ENCODE data around the gene B9D1. TPM values are rescaled to one million over a fixed set of nuclear protein-coding genes. Genes with fewer than 3 reads are reported as not detected.

The B9D1 gene
- total RNA-seq, 1 donor from 2014 or later: 19.0 TPM

GRCh38 chr17:19372866-19373504 is 10.5 kb upstream of the B9D1 start:
- H3K27me3 ChIP-seq (ENCODE audit: control insufficient read depth, insufficient read depth, low read length): no peaks in the 10 kb centered on the region
- H3K36me3 ChIP-seq (ENCODE audit: control insufficient read depth, insufficient read depth, low read length): no peaks in the 10 kb centered on the region
- H3K4me3 ChIP-seq (ENCODE audit: low read depth, low read length): no peak overlapping the region
- TF ChIP-seq, protein P1, sequence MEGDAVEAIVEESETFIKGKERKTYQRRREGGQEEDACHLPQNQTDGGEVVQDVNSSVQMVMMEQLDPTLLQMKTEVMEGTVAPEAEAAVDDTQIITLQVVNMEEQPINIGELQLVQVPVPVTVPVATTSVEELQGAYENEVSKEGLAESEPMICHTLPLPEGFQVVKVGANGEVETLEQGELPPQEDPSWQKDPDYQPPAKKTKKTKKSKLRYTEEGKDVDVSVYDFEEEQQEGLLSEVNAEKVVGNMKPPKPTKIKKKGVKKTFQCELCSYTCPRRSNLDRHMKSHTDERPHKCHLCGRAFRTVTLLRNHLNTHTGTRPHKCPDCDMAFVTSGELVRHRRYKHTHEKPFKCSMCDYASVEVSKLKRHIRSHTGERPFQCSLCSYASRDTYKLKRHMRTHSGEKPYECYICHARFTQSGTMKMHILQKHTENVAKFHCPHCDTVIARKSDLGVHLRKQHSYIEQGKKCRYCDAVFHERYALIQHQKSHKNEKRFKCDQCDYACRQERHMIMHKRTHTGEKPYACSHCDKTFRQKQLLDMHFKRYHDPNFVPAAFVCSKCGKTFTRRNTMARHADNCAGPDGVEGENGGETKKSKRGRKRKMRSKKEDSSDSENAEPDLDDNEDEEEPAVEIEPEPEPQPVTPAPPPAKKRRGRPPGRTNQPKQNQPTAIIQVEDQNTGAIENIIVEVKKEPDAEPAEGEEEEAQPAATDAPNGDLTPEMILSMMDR (IDR thresholded peaks at IDR 0.05; ENCODE audit: insufficient read depth, low read length, poor library complexity, severe bottlenecking): no peak
- no peak for DNase-seq (ENCODE audit: low read depth)

DNA sequence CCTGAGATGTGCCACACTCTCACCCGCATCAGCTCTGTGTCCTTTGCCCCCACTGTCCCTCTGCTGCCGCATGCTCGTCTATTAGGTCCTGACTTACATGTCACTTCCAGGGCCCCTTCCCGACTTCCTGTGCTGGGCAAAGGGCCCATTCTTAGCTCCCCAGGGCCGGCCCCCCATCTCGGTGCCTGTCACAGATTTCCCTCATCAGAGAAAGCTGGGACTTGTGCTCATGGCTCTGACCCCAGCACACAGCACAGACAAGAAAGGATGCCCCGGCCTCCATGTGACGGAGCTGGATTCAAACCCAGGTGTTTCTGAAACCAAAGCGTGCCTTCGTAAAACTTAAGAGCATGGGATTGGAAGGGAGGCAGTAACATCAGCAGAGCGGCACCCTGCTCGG is 9.9 kb upstream of the B9D1 start:
- Histone ChIP-seq H3K27me3 (ENCODE audit: control insufficient read depth, insufficient read depth, low read length) (no peaks in the 10 kb centered on the region), H3K4me3 (ENCODE audit: low read depth, low read length) (no peak overlapping the region), H3K36me3 (ENCODE audit: control insufficient read depth, insufficient read depth, low read length) (no peaks in the 10 kb centered on the region)
- no peak for DNase-seq (ENCODE audit: low read depth)
- TF ChIP-seq, protein P1 (IDR thresholded peaks at IDR 0.05; ENCODE audit: insufficient read depth, low read length, poor library complexity, severe bottlenecking): no peak

GRCh38 chr17:19372011-19372370 is 9.5 kb upstream of the B9D1 start:
- DNase-seq (ENCODE audit: low read depth): no peak
- Histone ChIP-seq H3K36me3 (ENCODE audit: control insufficient read depth, insufficient read depth, low read length) (no peaks in the 10 kb centered on the region), H3K4me3 (ENCODE audit: low read depth, low read length) (no peak overlapping the region), H3K27me3 (ENCODE audit: control insufficient read depth, insufficient read depth, low read length) (no peaks in the 10 kb centered on the region)
- TF ChIP-seq, protein P1 (IDR thresholded peaks at IDR 0.05; ENCODE audit: insufficient read depth, low read length, poor library complexity, severe bottlenecking): no peak

DNA sequence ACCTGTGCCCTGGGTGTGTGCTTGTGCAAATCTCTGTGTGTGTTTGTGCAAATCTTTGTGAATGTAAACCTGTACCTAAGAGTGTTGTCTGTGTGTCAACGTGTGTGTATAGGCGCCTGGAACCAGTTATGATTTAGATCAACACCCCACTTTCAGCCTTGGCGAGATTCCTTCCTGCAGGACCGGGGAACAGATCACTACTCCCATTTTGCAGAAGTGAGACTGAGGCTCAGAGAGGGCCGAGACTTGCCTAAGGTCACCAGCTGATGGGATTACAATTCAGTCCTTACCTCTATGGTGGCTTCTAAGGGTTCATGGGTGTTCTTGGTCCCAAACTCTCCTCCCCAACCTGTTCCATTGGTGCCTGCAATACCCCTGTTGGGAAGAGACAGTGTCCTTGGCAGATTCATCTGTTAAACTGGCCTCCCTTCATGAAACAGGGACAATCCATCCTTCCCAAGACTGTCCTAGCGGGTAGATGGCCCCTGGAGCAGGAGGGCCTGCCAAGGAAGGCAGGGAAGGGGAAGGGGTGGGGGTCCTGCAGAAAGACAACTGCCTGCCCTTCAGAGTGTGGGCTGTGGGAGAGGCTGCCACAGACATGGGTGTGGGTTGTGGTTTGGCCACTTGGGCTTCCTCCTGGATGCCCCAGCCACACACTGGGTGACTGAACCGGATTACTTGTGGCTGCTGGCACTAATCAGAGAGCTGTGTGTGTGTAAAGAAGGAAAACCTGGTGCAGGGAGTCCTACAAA is 8.9 kb upstream of the B9D1 start:
- Histone ChIP-seq H3K36me3 (ENCODE audit: control insufficient read depth, insufficient read depth, low read length) (no peaks in the 10 kb centered on the region), H3K4me3 (ENCODE audit: low read depth, low read length) (no peak overlapping the region), H3K27me3 (ENCODE audit: control insufficient read depth, insufficient read depth, low read length) (no peaks in the 10 kb centered on the region)
- TF ChIP-seq, protein P1 (IDR thresholded peaks at IDR 0.05; ENCODE audit: insufficient read depth, low read length, poor library complexity, severe bottlenecking): no peak
- DNase-seq (ENCODE audit: low read depth): no peak

GRCh38 chr17:19370493-19370960 is 8.0 kb upstream of the B9D1 start:
- no peak for DNase-seq (ENCODE audit: low read depth)
- no peaks in the 10 kb centered on the region for H3K36me3 ChIP-seq (ENCODE audit: control insufficient read depth, insufficient read depth, low read length)
- H3K4me3 ChIP-seq (ENCODE audit: low read depth, low read length): no peak overlapping the region
- no peaks in the 10 kb centered on the region for H3K27me3 ChIP-seq (ENCODE audit: control insufficient read depth, insufficient read depth, low read length)
- TF ChIP-seq, protein P1 (IDR thresholded peaks at IDR 0.05; ENCODE audit: insufficient read depth, low read length, poor library complexity, severe bottlenecking): no peak

Measured in kidney epithelial cell (primary cell).